HG02759 (cell line): ENCODE measurements around the gene FAM131C.
"Not testable (repeated sequence)": the region's sequence is repeated elsewhere in the genome, so short reads cannot be mapped to it uniquely, and the experiment has no call there.

Experiments
- ATAC-seq: cut with Tn5 transposase; IDR thresholded peaks from one replicate; pipeline ENCODE4 v1.9.1; 2021; ENCODE audit warnings: mild to moderate bottlenecking, moderate library complexity; ENCODE audit not compliant: unreplicated experiment

Gene FAM131C

DNA sequence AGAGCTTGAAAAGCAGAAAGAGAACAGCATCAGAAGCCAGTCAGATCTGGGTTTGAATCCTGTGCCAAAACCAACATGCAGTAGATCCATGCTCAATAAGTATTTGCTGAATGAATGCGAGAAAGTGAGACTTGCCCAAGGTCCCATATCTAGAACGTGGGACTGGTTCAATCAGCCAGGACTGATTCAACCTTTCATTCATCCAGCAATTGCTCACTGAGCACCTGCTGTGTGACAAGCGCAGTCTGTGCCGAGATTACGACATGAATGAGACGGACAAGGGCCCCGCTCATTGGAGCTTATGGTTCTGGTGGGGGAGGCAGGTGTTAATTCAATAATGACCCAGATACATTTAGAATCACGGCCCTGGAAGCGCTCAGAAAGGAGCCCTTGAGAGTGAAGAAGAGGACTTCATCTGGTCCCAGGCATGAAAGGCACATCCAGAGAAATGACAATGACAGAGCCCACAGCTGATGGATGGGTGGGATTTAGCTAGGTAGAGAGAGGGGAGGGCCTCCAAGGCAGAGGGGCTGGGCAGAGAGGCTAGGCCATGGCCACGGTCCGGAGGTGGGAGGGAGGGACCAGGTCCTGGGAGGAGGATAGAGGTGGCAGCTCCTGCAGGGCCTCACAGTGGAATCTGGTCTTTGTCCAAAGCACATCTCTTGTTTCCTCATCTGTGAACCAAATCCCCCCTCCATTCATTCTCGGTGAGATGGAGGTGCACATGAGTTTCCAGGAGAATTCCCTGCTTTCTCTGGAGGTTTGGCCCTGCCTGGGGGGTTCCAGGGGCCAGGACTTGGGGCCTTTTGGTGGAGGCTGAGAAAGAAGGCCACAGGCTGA lies 4.2 kb upstream of the FAM131C start:
- ATAC-seq, result no peak

DNA sequence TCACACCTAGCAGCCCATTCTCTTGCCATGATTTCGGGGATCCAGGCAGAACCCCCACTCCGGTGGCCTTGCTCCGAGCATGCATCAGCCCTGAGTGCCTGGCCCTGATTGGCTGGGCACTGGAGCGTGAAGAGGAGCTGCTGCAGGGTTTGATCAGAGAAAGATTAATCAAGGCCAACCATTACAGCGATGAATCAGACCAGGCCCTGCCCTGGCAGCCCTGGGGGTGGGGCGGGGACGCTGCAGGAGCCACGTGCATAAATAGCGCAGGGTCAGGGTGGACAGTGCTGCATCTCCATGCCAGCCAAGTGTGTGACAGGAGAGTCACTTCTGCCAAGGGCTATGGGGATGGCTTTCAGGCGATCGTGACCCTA lies 3.4 kb upstream of the FAM131C start:
- no peak for ATAC-seq

DNA sequence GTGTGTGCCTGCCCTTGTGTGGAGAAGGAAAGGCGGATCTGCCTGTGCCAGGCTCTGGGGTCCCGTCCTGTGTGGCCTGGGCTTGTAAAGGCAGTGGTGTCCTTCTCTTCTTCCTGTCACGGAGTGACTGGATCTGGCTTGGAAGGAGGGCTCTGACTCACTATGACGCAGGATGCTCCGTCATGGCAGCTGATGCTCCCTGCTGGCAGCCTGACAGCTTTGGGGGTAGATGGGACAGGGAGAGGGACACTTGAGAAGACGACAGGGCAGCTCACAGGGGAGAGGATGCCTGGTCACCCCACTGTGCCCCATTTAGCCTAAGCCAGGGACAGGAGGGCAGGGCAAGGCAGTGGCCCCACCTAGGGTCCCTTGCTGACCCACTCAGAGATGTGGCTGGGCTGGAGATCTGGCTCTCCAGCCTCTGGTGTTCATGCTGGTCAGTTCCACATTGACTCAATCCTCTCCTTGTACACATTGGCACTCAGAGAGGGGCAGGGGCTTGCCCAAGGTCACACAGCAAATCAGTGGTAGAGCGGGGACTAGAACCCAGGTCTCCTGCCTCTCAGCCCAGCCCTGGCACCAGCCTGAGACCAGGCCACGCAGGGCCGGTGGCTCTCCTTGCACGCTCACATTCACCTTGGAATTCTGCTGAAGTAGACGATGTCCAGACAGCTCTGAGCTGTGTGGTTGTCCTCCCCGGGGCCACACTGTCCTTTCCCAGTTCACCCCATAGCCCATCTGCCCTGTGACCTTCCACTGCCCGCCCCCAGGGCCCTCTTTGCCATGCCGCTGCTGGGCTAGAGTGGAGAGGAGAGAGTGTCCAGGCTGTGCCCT lies 2.8 kb upstream of the FAM131C start:
- ATAC-seq, result no peak

DNA sequence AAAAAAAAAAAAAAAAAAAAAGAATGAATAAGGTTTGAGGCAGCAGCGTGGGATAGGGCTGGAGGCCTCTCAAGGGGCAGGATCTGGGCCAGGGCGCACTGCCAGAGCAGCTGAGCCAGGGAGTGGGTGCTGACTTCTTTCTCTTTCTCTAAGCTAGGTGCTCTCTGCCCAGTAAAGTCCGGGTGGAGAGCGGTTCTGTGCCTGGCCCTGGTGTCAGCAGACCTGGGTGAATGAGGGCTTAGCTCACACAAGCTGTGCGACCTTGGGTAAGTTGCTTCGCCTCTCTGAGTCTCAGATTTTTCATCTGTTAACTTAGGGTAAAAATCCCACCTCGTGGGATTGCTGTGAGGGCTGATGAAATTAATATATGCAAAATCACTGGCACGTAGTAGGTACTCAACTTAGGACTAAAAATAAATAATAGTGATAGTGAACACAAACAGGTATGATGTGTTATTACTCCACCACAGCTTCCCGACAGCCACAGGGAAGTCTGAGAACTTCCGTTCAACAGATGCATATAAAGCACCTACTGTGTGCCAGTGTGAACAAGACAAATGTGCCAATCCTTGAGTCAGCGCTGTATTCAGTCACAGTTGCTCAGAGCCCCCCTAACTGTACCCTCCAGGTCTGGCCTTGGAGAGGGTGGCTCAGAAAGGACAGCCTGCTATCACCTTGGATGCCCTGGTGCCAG lies 2.0 kb upstream of the FAM131C start:
- ATAC-seq, result no peak

DNA sequence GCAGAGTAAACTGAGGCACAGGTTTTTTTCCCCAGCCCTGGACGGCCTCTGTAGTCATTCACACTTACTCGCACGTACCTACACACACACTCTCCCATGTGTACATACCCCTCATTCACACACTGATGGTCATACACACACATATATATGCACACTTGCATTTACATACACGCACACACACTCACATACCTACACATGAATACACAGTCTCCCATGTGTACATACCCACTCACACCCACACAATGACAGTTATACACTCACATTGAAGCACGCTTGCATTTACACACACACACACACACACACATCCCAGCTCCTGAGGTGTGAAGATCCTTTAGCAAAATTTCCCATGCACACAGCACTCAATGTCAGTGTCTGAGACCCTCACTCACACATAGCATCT lies 766 bp upstream of the FAM131C start:
- no peak for ATAC-seq

DNA sequence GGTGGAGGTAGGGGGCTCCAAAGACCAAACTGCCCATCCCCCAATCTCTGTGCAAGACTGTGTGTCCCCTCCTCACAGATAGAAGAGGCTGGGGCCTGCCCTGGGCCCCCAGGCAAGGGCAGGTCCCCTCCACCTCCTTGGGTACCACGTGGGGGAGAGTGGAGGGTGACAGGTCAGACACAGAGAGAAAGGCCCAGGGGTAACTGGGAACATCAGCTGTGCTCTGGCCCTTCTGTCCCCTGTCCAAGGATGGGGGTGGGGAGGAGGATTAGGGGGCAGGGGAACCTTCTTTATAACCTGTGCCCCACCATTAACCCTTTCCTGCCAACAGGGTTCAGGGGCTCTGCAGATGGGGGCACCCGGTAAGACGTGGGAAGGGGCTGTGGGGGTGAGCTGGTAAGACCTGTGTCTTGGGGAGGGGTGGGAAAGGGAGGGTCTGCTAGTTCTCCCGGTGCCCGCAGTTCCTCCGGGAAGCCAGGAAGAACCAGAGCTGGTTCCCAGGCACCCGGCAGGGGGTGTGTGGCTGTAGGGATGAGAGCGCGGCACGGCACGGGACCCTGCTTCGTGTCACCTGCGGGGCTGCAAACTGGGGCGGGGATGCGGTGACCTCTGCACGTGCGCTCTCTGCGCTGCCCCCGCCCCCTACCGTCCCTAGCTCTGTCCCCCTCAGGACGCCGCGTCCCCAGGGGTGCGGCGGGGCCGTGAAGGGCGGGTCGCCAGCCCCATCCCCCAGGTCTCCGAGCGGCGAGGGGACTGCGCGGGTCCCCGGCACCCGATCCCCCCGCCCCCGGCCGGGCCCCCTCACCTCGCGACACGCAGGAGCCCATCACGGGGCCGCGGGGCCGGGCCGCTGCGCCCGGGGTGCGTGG lies 601 bp downstream of the FAM131C start:
- ATAC-seq, result no peak

DNA sequence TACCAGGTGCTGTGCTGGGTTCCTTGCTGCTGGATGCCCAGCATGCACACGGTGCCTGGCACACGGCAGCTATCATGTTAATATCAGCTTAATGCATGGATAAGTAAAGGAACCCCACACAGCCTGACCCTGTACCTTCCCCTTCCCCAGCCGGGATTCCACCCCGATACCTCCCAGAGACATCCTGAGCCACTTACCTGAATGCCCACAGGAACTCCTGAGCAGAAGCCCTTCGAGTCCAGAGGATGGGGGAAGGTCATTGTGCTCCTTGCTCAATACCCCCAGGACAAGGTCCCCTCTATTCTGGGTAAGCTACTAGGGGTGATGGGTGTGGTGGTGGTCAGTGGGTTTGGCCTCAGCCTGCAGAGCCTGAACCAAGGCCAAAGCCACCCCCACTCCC lies 1.4 kb downstream of the FAM131C start:
- ATAC-seq, result no peak

DNA sequence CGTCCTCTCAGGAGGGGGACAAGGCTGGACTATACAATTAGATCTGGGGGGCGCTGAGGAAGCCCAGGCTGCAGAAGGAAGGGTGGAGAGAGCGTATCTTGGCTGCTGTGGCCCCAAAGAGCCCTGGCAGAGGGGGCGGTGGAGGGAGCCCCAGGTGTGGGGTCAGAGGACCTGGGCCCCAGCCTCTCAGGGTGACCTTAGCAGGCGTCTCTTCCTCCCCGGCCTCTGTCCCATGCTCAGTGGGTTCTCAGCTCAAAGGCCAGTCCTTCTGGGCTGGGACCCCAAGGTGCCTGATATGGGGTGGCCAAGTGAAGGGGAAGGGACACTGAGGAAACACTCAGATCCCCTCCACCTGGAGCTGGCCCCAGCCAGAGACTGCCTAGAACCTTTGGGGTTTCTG lies 1.8 kb downstream of the FAM131C start:
- no peak for ATAC-seq

DNA sequence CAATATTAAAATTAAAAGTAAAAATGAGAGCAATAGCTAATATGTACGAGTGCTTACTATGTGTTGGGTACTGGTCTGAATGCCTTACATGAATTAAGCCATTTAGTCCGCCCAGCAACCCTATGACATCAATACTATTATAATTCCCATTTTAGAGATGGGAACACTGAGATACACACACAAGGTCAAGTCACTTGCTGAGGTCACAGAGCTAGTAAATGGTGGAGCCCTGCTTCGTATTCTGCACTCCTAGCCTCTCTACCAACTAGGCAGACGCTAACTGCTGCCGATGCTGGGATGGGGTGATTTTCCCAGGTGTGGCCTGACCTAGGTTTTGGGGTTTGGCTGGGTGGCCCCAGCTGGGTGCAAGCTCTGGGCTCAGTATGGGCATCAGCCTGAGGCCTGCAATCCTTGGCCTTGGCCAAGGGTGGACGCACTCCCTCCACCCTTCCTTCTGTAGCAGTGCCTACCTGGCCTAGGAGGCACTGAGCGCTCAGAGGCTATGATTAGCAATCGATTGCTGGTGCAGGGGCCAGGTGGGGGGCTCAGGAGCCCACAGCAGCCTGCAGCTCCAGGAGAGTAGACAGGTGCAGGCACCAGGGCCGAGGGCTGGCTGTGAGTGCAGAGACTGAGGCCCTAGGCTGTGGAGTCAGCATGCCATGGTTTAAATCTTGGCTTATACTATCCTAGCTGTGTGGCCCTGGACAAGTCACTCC lies 2.7 kb downstream of the FAM131C start:
- no peak for ATAC-seq

DNA sequence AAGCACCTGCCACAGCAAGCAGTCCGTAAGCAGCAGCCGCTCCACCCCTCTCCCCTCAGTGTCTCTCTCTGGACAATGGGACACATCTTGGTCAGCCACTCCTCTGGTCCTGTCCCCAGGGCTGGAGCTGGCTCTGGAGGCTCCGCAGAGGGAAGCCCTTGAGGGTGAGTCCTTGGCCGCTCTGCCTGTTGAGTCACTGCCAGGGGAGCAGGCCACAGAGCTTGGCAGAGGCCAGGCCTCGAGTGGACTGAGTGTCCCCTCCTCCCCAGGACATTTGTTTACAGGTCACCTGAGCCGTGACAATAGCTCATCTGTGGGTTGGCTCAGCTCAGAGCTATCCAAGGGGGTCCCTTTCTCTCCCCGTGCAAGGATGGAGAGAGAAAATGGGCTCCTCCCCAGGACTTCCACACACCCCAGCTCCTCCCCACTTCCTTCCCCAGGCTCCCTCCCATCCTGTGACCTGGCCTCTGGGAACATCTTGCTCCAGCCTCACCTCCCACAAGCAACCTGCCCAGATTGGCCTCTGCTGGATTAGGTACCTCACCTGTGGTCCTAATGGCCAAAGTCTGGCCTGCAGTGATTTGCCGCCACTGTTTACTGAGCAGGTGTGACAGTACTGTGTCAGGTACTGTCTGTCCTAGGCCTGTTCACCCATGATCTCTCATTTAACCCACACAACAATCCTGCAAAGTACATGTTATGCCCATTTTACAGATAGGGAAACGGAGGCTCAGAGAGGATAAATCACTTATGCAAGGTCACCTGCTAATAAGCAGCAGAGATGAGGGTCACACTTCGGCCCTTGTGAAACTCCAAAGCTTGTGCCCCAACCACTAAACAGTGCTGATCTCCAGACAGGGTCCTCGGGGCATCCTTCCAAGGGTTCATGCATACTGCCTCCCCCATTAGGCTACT lies 4.8 kb downstream of the FAM131C start:
- ATAC-seq, result no peak

DNA sequence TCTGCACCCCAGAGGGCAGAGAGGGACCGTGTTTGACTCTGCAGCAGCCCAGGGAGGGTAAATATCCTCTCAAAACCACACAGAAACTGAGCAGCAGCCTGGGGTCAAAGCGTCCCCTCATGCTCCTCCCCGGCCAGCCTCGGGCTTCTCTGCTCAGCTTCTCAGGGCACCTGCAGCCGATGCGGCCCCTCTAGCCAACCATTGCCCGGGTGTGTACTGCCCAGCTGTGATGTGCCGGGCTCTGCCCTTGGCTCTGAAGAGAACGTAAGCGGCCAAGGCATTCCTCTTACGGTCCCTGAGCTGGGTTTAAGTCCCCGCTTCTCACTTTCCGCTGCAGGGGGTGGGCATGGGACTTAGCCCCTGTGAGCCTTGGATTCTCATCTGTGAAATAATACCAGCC lies 5.5 kb downstream of the FAM131C start:
- no peak for ATAC-seq

DNA sequence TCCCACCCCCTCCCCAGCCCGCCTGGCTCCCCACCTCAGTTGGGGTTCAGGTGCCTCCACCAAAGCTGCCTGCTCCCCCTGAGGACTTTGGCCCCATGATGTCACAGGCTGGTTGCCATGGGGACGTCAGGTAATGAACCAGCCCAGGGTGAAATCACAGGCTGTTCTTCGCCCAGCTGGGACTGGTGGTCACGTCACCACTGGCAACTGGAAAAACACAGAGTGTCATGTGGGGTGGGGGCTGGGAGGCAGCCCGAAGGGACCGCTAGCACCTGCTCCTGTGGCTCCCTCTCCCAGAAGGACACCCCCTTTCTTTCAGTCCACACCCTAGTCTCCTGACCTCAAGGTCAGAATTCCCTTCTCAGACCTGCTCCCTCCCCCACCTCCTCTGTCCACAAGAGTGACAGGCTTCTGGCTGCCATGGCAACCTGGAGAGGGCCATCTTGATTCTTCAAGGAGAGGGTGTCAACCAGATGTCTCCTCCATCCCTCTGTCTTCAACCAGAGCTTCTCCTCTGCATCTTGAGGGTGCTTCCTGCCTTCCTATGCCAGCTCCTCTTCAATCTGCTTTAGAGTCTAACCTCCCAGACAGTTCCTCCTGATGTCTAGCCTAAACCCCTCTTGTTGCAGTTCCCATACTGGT lies 6.2 kb downstream of the FAM131C start:
- no peak for ATAC-seq

DNA sequence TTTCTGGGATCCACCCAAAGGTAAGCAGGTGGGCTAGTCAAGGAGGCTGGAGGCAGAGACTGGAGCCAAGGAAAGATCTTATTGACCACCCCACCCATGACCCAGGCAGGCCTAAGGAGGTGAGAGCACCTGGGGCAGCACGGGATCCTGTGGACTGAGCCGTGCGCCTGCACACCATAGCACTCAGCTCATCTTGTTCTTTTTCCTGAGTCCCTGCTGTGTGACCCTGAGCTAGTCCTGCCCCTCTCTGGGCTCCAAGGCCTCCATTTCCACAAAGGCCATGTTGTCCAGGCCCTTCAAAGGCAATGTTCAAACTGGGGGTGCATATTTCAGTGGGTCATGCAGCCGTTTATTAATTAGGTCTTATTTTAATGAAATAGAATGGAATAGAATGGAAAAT lies 7.2 kb downstream of the FAM131C start:
- ATAC-seq, result no peak

DNA sequence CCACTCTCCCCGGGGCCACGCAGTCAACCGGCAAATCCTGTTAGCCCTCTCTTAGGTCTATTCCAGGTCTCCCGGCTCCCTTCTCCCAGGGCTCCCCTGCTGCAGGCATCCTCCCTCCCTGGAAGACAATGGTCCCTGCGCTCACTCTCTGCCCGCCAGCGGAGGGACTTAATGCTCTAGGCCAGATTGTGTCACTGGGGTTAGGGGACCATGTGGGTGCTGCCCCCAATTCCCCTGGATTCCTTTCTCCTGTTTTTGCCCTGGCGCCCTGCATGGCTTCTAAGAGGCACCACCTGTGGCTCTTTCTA lies 8.2 kb downstream of the FAM131C start:
- no peak for ATAC-seq

DNA sequence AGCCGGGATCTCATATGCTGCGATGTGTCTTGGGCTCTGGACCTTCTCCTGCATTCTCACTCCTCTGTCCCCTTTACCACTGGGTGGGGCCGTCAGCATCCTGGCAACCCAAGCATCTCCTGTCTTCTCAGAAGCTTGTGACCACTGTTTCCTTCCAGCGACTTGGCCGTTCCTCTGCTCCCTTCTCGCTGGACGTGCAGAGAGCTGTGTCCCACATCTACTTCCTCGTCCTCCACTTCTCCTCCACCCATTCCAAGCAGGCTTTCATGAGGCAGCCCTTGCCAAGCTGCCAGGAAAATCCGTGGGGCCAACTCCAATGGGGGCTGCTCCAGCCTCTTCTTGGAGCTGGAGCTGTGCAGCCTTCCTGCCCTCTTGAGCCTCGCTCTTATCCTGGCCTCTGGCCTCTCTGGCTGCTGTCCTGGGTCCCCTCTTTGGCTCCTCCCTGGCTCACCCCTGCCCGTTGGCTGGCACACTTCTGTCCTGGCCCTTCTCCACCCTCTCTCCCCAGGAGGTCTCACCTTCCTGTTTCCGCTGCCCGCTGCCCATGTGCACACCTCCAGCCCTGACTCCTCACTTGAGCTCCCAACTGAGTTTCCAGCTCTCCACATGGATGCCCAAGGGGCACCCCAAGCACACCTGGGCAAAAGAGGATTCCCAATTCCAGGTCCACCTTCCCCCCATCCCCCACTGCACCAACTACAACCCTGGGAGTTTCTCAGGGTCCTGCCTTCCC lies 8.7 kb downstream of the FAM131C start:
- ATAC-seq, result no peak

DNA sequence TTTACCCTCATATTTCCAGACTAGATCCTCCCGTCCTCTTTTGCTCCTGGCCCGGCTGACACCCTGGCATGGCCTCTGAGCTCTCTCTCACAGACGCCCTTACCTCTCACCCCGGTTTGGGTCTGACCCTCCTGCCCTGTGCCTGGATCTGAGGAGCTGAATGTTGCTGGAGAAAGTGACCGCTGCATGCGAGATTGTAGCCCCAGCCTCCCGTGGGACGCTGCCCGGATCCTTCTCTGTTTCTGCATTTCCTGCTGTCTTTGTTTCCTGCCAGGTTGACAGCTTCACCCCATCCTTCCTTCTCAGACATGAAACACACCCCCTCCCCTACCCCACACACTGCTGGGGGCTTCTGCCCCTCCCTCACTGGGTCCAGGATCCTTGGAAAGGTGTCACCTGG lies 9.5 kb downstream of the FAM131C start:
- ATAC-seq, result no peak

DNA sequence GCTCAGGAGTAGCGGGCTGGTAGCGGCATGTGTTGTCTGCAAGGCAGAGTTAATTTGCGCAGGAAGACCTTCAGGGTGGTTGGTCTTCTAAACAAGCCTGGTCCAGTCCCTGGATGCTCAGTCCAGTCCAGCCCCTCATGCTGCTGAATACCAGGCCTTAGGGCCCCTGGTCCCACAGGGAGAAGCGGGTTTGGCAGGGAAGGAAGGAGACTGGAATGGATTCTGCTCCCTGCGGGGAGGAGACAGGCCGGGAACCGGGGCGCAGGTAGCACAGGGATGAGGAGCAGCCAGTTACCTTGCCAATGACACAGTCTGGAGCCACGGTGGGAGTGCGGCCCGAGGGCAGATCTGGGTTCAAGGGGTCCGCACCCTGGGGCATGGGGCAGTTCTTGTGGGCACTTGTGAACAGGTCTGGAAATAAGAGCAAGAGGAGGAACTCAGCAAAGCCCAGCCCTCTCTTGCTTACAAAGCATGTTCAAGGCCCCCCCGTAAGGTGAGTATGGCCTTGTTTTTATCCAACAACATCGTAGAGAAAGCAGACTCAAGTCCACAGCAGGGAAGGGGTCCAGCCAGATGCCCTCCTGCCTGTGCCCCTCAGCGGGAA lies 10.1 kb downstream of the FAM131C start:
- no peak for ATAC-seq

DNA sequence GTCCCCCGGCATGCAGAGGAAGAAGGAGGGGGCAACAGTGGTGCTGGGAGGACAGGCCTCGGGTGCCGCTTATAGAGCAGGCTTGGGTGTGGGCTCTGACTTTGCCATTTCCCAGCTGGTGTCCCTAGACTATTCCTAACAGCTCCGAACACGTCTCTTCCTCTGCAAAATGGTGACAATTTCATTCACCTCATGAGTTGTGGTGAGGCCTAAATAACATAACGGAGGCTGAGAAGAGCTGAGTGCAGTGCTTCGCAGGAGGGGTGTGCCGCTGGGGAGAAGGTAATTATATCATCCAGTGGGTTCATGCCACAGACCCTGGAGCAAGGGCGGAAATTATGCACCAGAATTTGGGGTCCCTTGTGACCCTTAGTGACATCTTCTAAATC lies 10.8 kb downstream of the FAM131C start:
- ATAC-seq, result not testable (repeated sequence)
